NB4 (cell line): ENCODE data around the gene CTNND2.

ENCODE experiments used
- DNase-seq: peaks from one replicate; pipeline ENCODE4 v3.0.0; 2010; ENCODE audit warnings: low read depth
- H3K4me3 ChIP-seq: one replicate; pipeline ENCODE4 v1.5.1; 2011; ENCODE audit warnings: mild to moderate bottlenecking, low read depth, low read length, moderate library complexity
- CTCF ChIP-seq: IDR thresholded peaks from one replicate; pipeline ENCODE4 v1.5.1; 2012; ENCODE audit warnings: low read depth, low read length
- MAX ChIP-seq: IDR thresholded peaks from 2 replicates; pipeline ENCODE4 v1.6.1; 2011; ENCODE audit warnings: low read depth, low read length
- MYC ChIP-seq: IDR thresholded peaks from 2 replicates; pipeline ENCODE4 v1.6.1; 2011; ENCODE audit warnings: low read depth, low read length
- POLR2A ChIP-seq: IDR thresholded peaks from 2 replicates; pipeline ENCODE4 v1.6.1; 2011; ENCODE audit warnings: mild to moderate bottlenecking; ENCODE audit not compliant: insufficient read length; ENCODE audit errors: extremely low read depth

Gene CTNND2

GRCh38 chr5:11502783-11503182 lies 401.5 kb downstream of the CTNND2 start:
- no peak for DNase-seq
- no peak overlapping the region for H3K4me3 ChIP-seq
- no peak for TF ChIP-seq MAX
- no peak for TF ChIP-seq POLR2A
- TF ChIP-seq MYC, result no peak
- no peak for TF ChIP-seq CTCF

- no peak for TF ChIP-seq MAX
- no peak for TF ChIP-seq POLR2A
- no peak for TF ChIP-seq MYC
- no peak for TF ChIP-seq CTCF
These were observed 406.6 kb downstream of the CTNND2 start for GRCh38 chr5:11497651-11498050.

GRCh38 chr5:11496137-11496719 lies 408.0 kb downstream of the CTNND2 start:
- H3K4me3 ChIP-seq, result no peak overlapping the region
- TF ChIP-seq POLR2A, result no peak
- TF ChIP-seq CTCF, result no peak
- TF ChIP-seq MYC, result no peak
- TF ChIP-seq MAX, result no peak
- DNase-seq, result no peak

More at GRCh38 chr5:11497651-11498050, 406.6 kb downstream of the CTNND2 start:
- no peak for DNase-seq
- H3K4me3 ChIP-seq, result no peak overlapping the region

GRCh38 chr5:11494340-11494739 lies 409.9 kb downstream of the CTNND2 start:
- no peak overlapping the region for H3K4me3 ChIP-seq
- DNase-seq, result peak; percentile 7
- TF ChIP-seq CTCF, result peak; percentile 30
- no peak for TF ChIP-seq MAX
- TF ChIP-seq MYC, result no peak
- no peak for TF ChIP-seq POLR2A

- no peak overlapping the region for H3K4me3 ChIP-seq
- no peak for TF ChIP-seq MYC
- DNase-seq, result no peak
These were observed 412.7 kb downstream of the CTNND2 start for GRCh38 chr5:11491404-11492075.

- no peak for DNase-seq
- TF ChIP-seq POLR2A, result no peak
- TF ChIP-seq MAX, result no peak
- TF ChIP-seq MYC, result no peak
- no peak for TF ChIP-seq CTCF
- no peak overlapping the region for H3K4me3 ChIP-seq
These were observed 420.6 kb downstream of the CTNND2 start for GRCh38 chr5:11483630-11484029.
